ENCODE measurements around the gene CUX1. TPM values are rescaled to one million over a fixed set of nuclear protein-coding genes. Genes with fewer than 3 reads are reported as not detected.
A peak's percentile ranks its signal among the peaks of the same experiment; 100 is the strongest.
"Not testable (repeated sequence)": the region's sequence is repeated elsewhere in the genome, so short reads cannot be mapped to it uniquely, and the experiment has no call there.

Gene CUX1
- total RNA-seq, 4 donors from 2014 or later, result 93.8 to 156 (median 112) TPM

GRCh38 chr7:101884671-101885596 lies 67.5 kb downstream of the CUX1 start:
- DNase-seq, result no peak
- Histone ChIP-seq H3K9me3 (no peaks in the 10 kb centered on the region), H3K27me3 (no peaks in the 10 kb centered on the region), H3K4me1 (peaks cover 38 to 65% of the 10 kb centered on the region in 2 donors), H3K36me3 (no peaks in the 10 kb centered on the region), H3K27ac (peak overlapping the region; percentile 5 to 57 (median 50)), H3K4me3 (replicated peaks in 1 of 3) (no peak overlapping the region)
- WGBS, 2 donors, result 86% methylated on average over 13 of the region's 13 CpGs
- intact Hi-C loops (cut with DNase I), result no loop called here
- no peak for TF ChIP-seq POLR2A (IDR thresholded peaks at IDR 0.05)
- TF ChIP-seq, protein P1, sequence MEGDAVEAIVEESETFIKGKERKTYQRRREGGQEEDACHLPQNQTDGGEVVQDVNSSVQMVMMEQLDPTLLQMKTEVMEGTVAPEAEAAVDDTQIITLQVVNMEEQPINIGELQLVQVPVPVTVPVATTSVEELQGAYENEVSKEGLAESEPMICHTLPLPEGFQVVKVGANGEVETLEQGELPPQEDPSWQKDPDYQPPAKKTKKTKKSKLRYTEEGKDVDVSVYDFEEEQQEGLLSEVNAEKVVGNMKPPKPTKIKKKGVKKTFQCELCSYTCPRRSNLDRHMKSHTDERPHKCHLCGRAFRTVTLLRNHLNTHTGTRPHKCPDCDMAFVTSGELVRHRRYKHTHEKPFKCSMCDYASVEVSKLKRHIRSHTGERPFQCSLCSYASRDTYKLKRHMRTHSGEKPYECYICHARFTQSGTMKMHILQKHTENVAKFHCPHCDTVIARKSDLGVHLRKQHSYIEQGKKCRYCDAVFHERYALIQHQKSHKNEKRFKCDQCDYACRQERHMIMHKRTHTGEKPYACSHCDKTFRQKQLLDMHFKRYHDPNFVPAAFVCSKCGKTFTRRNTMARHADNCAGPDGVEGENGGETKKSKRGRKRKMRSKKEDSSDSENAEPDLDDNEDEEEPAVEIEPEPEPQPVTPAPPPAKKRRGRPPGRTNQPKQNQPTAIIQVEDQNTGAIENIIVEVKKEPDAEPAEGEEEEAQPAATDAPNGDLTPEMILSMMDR (IDR thresholded peaks at IDR 0.05), result no peak

DNA sequence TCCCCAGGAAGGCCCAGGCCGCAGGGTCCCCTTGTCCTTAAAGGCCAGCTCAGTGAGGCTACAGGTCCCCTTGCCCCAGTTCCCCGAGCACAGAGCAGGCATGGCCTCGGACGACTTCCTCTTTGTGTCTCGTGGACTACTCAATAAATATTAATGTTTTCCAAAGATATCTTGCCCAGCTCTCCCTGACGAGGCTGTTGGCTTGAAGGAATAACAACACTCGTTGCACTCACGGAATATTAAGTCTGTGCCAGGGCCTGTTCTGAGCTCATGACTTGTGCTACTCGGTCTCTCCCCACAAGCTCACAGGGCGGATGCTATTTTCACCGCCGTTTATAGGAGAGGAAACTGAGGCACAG lies 68.2 kb downstream of the CUX1 start:
- Histone ChIP-seq H3K27me3 (no peaks in the 10 kb centered on the region), H3K4me1 (peaks cover 32 to 58% of the 10 kb centered on the region in 2 donors), H3K27ac (peak overlapping the region; percentile 5 to 57 (median 50)), H3K36me3 (no peaks in the 10 kb centered on the region), H3K4me3 (replicated peaks in 1 of 3) (no peak overlapping the region), H3K9me3 (no peaks in the 10 kb centered on the region)
- TF ChIP-seq POLR2A (IDR thresholded peaks at IDR 0.05), result no peak
- TF ChIP-seq, protein P1 (IDR thresholded peaks at IDR 0.05), result no peak
- intact Hi-C loops (cut with DNase I), result no loop called here
- DNase-seq, result peak; percentile 30 to 57
- 51 to 63% methylated on average over 12 of the region's 12 CpGs for WGBS, 2 donors

DNA sequence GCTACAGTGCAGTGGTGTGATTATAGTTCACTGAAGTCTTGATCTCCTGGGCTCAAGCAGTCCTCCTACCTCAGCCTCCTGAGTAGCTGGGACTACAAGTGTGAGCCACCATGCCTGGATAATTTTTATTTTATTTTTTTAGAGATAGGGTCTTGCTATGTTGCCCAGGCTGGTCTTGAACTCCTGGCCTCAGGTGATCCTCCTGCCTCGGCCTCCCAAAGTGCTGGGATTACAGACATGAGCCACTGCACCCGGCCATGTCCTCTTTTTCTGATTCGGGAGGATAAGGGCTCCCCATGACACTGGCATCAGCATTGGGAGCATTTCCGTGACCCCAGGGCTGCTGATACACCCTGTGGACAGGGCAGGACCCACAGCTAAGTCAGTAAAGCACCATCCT lies 69.9 kb downstream of the CUX1 start:
- H3K27me3 ChIP-seq; DNase-seq; H3K36me3 ChIP-seq; H3K9me3 ChIP-seq; intact Hi-C loops (cut with DNase I); H3K4me3 ChIP-seq (replicated peaks in 1 of 3); H3K27ac ChIP-seq: not testable (repeated sequence)
- H3K4me1 ChIP-seq, result peaks cover 25 to 48% of the 10 kb centered on the region in 2 donors
- WGBS, 2 donors, result 95 to 97% methylated on average over 4 of the region's 4 CpGs

GRCh38 chr7:101888564-101888963 lies 71.1 kb downstream of the CUX1 start:
- 98 to 100% methylated on average over 2 to 3 of the region's 3 CpGs for WGBS, 2 donors
- H3K36me3 ChIP-seq; intact Hi-C loops (cut with DNase I); H3K27me3 ChIP-seq; H3K4me3 ChIP-seq (replicated peaks in 1 of 3); H3K27ac ChIP-seq; H3K9me3 ChIP-seq; DNase-seq: not testable (repeated sequence)
- H3K4me1 ChIP-seq, result peaks cover 32 to 48% of the 10 kb centered on the region in 2 donors

DNA sequence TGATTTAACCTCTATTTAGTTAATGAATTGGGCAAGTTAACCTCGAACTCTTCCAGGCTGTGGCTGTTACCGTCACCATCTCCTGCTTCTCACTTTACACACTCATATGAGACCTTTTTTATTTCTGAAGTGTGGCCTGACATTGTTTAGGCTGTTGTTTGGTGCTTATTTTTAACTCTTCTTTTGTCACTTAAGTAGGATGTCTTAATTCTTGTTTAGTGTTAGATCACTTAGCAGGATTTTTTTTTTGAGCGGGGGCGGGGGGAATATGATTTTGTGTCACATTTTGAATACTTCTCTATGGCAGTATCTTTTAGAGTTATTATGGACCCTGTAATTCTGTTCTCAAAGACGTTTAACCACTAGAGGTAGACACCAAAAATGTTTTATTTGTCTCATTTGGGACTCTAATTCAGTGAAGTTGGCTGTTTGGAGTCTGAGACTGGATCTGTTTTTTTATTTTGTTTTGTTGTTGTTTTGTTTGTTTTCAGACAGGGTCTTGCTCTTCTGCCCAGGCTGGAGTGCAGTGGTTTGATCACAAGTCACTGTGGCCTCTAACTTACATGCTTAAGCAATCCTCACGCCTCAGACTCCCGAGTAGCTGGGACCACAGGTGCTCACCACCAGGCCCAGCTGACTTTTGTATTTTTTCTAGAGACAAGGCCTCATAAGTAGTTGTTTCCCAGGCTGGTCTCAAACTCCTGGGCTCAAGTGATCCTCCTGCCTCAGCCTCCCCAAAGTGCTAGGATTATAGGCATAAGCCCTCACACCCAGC lies 73.5 kb downstream of the CUX1 start:
- 91 to 94% methylated on average over 7 of the region's 7 CpGs for WGBS, 2 donors
- Histone ChIP-seq H3K4me1 (peaks cover 22 to 39% of the 10 kb centered on the region in 2 donors), H3K4me3 (replicated peaks in 1 of 3) (no peak overlapping the region), H3K27ac (no peak overlapping the region), H3K36me3 (no peaks in the 10 kb centered on the region), H3K9me3 (no peaks in the 10 kb centered on the region), H3K27me3 (no peaks in the 10 kb centered on the region)
- intact Hi-C loops (cut with DNase I), result no loop called here
- DNase-seq, result no peak
- TF ChIP-seq, protein P1 (IDR thresholded peaks at IDR 0.05), result no peak
- no peak for TF ChIP-seq POLR2A (IDR thresholded peaks at IDR 0.05)
